Tibial nerve (tissue), 4 donors: ENCODE data around the gene INPP4A. TPM values are rescaled to one million over a fixed set of nuclear protein-coding genes. Genes with fewer than 3 reads are reported as not detected.

Experiments
- DNase-seq, 2 donors: peaks; one replicate each; pipeline ENCODE4 v3.0.0-alpha.2; 2019; ENCODE audit warnings: low spot score in 2 of 2
- H3K27ac ChIP-seq, 4 donors: fragments of 200-600 bp; sonication (generic) in 3 of 4; one replicate each; pipeline ENCODE4 v1.5.1; 2017 to 2019; ENCODE audit warnings: mild to moderate bottlenecking in 1 of 4
- H3K27me3 ChIP-seq, 2 donors: fragments of 200-600 bp; sonication (generic) in 1 of 2; one replicate each; pipeline versions ENCODE4 v1.5.1 to v1.6.0; 2017 to 2019
- H3K36me3 ChIP-seq, 3 donors: fragments of 200-600 bp; sonication (generic); one replicate each; pipeline ENCODE4 v1.5.1; 2018 to 2019
- H3K4me1 ChIP-seq, 4 donors: fragments of 200-600 bp; sonication (generic) in 3 of 4; one replicate each; pipeline ENCODE4 v1.5.1; 2017 to 2019
- H3K4me3 ChIP-seq, 4 donors: fragments of 200-600 bp; sonication (generic) in 3 of 4; one replicate each; pipeline ENCODE4 v1.5.1; 2017 to 2019; ENCODE audit warnings: mild to moderate bottlenecking in 1 of 4, moderate library complexity in 1 of 4
- H3K9me3 ChIP-seq, 4 donors: fragments of 200-600 bp; sonication (generic) in 3 of 4; one replicate each; pipeline ENCODE4 v1.5.1; 2017 to 2019
- CTCF ChIP-seq, 5 experiments: fragments of 200-600 bp in 3 of 5; fragments of 450-650 bp in 2 of 5; sonication (generic) in 3 of 5; IDR thresholded peaks; one replicate each; pipeline ENCODE4 v1.5.1; 2016 to 2019; ENCODE audit warnings: antibody characterized with exemption in 5 of 5, mild to moderate bottlenecking in 3 of 5, moderate library complexity in 2 of 5
- EP300 ChIP-seq, 2 donors: sonication (generic); formaldehyde crosslinking; IDR thresholded peaks; one replicate each; pipeline ENCODE4 v1.6.1; 2017; ENCODE audit warnings: antibody characterized with exemption in 2 of 2, mild to moderate bottlenecking in 1 of 2
- POLR2A ChIP-seq, 2 donors: fragments of 450-650 bp; IDR thresholded peaks; one replicate each; pipeline ENCODE4 v1.6.1; 2017; ENCODE audit warnings: antibody characterized with exemption in 2 of 2, mild to moderate bottlenecking in 2 of 2, moderate library complexity in 2 of 2
- WGBS, 2 donors: methylation state at CpG; one replicate each; pipeline ENCODE4 v1.1.5; 2018; 5-methylcytosine and 5-hydroxymethylcytosine counted together
- total RNA-seq, 4 donors: library from RNA; depleted of rRNA; stranded (reverse); fragments of >200 nt; gene quantifications; one replicate each; pipeline ENCODE4 v1.1.0, GENCODE V29; 2016

Gene INPP4A
- total RNA-seq, 4 donors from 2014 or later, result 23.7 to 45.0 (median 30.9) TPM

DNA sequence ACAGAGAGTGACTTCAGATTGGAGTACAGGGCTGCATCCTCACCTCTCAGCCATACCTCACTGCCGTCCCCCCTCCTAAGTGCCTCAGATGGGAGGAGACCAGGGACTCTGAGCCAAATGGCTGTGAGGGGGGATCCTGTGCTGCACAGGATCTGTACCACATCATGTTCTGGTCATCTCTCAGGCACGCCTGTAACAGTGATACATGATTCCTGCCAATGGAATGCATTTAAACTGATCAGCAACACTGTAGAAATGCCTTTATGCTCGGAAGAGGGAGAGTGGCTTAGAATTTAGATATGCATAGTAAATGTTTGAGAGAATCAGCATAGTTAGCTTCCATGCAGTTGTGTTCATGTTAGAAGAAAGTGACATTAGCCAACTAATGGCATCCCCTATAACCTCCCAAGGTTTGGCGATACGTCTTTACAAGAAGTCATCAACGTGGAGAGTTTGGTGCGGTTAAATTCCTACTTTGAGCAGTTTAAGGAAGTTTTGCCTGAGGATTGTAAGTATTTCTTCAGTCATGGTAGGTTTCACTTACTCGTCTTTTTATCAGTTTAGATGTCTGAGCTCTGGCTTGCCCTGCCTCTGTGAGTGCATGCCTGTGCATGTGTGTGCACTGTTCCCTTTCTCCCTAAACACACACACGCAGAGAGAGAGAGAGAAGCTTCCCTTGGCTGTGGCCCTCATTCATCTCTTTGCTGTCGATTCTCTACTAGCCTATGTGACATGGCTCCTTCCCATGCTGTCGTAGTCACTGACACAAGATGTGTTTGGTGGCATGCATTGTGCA is 123.7 kb downstream of the INPP4A start:
- H3K4me1 ChIP-seq, result no peaks in the 10 kb centered on the region
- no peaks in the 10 kb centered on the region for H3K27me3 ChIP-seq
- no peak for TF ChIP-seq EP300 (IDR thresholded peaks at IDR 0.05)
- no peak for TF ChIP-seq CTCF (IDR thresholded peaks at IDR 0.05)
- no peak for TF ChIP-seq POLR2A (IDR thresholded peaks at IDR 0.05)
- 95% methylated on average over 11 of the region's 11 CpGs for WGBS, 2 donors
- H3K4me3 ChIP-seq, result no peak overlapping the region
- no peaks in the 10 kb centered on the region for H3K9me3 ChIP-seq
- H3K36me3 ChIP-seq, result peaks cover 0 to 100% (median 0%) of the 10 kb centered on the region in 3 donors
- no peak overlapping the region for H3K27ac ChIP-seq
- DNase-seq, result no peak

- Histone ChIP-seq H3K4me1 (no peaks in the 10 kb centered on the region), H3K27ac (no peak overlapping the region), H3K9me3 (no peaks in the 10 kb centered on the region), H3K36me3 (peaks cover 0 to 100% (median 0%) of the 10 kb centered on the region in 3 donors), H3K4me3 (no peak overlapping the region), H3K27me3 (no peaks in the 10 kb centered on the region)
- 74 to 82% methylated on average over 15 to 19 of the region's 19 CpGs for WGBS, 2 donors
- DNase-seq, result peak in 1 of 2 donors; percentile 32
- TF ChIP-seq CTCF (IDR thresholded peaks at IDR 0.05), result peak; percentile 56 to 78 (median 60)
- no peak for TF ChIP-seq EP300 (IDR thresholded peaks at IDR 0.05)
- no peak for TF ChIP-seq POLR2A (IDR thresholded peaks at IDR 0.05)
These were observed 124.6 kb downstream of the INPP4A start for GRCh38 chr2:98569197-98569793.

- H3K9me3 ChIP-seq, result no peaks in the 10 kb centered on the region
- no peaks in the 10 kb centered on the region for H3K27me3 ChIP-seq
- no peak overlapping the region for H3K4me3 ChIP-seq
- DNase-seq, result no peak
- TF ChIP-seq EP300 (IDR thresholded peaks at IDR 0.05) (no peak), POLR2A (IDR thresholded peaks at IDR 0.05) (no peak), CTCF (IDR thresholded peaks at IDR 0.05) (no peak)
- H3K27ac ChIP-seq, result no peak overlapping the region
- no peaks in the 10 kb centered on the region for H3K4me1 ChIP-seq
- WGBS, 2 donors, result 94 to 95% methylated on average over 13 of the region's 13 CpGs
- H3K36me3 ChIP-seq, result peaks cover 0 to 100% (median 0%) of the 10 kb centered on the region in 3 donors
These were observed 125.3 kb downstream of the INPP4A start for GRCh38 chr2:98569915-98570314.

GRCh38 chr2:98570356-98570755 is 125.7 kb downstream of the INPP4A start:
- TF ChIP-seq CTCF (IDR thresholded peaks at IDR 0.05), result no peak
- no peak for TF ChIP-seq POLR2A (IDR thresholded peaks at IDR 0.05)
- 89 to 95% methylated on average over 5 of the region's 5 CpGs for WGBS, 2 donors
- no peak for DNase-seq
- H3K27me3 ChIP-seq, result no peaks in the 10 kb centered on the region
- no peaks in the 10 kb centered on the region for H3K9me3 ChIP-seq
- no peak overlapping the region for H3K27ac ChIP-seq
- no peaks in the 10 kb centered on the region for H3K4me1 ChIP-seq
- H3K36me3 ChIP-seq, result peaks cover 0 to 100% (median 0%) of the 10 kb centered on the region in 3 donors
- no peak overlapping the region for H3K4me3 ChIP-seq

DNA sequence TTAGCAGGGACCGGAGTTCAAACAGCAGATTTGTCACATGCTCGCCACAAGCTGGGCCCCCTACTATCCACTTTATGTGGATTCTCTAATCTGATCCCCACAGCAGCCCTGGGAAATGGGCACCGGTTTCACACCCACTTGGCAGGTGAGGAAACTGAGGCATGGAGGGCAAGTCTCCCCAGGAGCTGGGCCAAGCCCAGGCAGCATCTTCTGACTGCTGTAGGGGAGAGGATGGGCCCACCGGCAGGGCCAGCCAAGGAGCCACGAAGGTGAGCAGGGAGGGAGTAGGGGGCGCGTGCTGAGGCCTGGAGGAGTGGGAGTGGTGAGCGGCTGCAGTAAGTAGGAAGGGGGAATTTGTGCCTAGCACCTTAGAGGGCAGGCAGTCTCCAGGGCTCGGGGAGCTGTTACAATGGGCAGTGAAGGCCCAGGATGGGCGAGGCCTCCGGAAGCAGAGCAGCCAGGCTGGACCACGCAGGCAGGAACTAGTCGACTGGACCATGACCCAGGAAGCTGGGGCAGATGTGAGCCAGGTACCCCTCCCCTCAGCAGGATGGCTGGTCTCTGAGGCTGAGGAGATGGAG is 126.6 kb downstream of the INPP4A start:
- no peaks in the 10 kb centered on the region for H3K4me1 ChIP-seq
- no peaks in the 10 kb centered on the region for H3K27me3 ChIP-seq
- 91 to 95% methylated on average over 12 of the region's 13 CpGs for WGBS, 2 donors
- peaks cover 0 to 99% (median 0%) of the 10 kb centered on the region in 3 donors for H3K36me3 ChIP-seq
- TF ChIP-seq EP300 (IDR thresholded peaks at IDR 0.05), result no peak
- no peak for TF ChIP-seq CTCF (IDR thresholded peaks at IDR 0.05)
- no peak for TF ChIP-seq POLR2A (IDR thresholded peaks at IDR 0.05)
- no peak for DNase-seq
- H3K4me3 ChIP-seq, result no peak overlapping the region
- H3K27ac ChIP-seq, result no peak overlapping the region
- H3K9me3 ChIP-seq, result no peaks in the 10 kb centered on the region
